GM19193 (cell line): ENCODE data around the gene GTSE1.

ENCODE experiments used
- POLR2A ChIP-seq: IDR thresholded peaks from 4 replicates; pipeline ENCODE4 v1.6.1; 2011; ENCODE audit not compliant: insufficient read depth, insufficient read length; ENCODE audit errors: extremely low read depth

The GTSE1 gene

DNA sequence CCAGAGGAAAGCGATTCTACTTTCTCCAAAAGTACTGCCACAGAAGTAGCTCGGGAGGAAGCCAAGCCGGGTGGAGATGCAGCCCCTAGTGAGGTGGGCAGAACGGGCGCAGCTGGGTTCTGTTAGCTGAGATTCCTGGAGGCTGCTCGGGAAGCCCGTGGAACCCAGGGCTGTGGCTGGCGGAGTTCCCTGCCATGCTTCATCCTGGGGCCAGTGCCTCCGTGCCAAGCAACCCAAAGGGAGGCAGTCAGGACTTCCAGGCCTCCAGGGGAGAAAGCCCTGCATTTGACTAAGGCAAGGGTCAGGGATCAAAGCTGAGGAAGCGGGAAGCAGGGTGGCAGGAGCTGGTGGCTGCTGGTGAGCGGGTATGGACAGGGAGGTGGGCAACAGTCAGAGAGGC lies 32.1 kb downstream of the GTSE1 start:
- no peak for TF ChIP-seq POLR2A

- no peak for TF ChIP-seq POLR2A
These were observed 32.9 kb downstream of the GTSE1 start for GRCh38 chr22:46329616-46330015.

- no peak for TF ChIP-seq POLR2A
These were observed 33.8 kb downstream of the GTSE1 start for GRCh38 chr22:46330426-46330825.

DNA sequence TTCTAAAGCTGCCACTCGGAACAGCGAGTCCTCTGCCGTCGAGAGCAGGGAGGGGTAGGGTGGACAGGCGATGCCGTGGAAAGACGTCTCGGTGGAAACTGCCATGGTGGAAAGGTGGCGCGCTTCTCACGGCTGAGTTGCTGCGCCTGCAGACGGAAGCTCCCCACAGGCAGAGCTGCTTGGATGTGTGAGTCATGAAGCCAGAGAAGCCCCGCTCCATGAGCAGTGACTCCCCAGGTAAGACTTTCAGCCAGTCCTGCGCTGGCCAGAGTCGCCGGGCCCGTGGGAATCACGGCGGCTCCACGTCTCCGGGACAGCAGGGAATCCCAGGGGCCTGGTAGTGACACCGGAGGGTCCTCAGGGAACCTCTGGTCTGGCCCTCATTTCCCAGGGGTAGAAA lies 34.8 kb downstream of the GTSE1 start:
- no peak for TF ChIP-seq POLR2A

GRCh38 chr22:46335201-46336118 lies 38.8 kb downstream of the GTSE1 start, which contains the start of gene TRMU:
Gene TRMU (plus strand): TSS chr22:46335714. CDS start chr22:46335765, 51 bp downstream.
- peak; percentile 85 for TF ChIP-seq POLR2A

DNA sequence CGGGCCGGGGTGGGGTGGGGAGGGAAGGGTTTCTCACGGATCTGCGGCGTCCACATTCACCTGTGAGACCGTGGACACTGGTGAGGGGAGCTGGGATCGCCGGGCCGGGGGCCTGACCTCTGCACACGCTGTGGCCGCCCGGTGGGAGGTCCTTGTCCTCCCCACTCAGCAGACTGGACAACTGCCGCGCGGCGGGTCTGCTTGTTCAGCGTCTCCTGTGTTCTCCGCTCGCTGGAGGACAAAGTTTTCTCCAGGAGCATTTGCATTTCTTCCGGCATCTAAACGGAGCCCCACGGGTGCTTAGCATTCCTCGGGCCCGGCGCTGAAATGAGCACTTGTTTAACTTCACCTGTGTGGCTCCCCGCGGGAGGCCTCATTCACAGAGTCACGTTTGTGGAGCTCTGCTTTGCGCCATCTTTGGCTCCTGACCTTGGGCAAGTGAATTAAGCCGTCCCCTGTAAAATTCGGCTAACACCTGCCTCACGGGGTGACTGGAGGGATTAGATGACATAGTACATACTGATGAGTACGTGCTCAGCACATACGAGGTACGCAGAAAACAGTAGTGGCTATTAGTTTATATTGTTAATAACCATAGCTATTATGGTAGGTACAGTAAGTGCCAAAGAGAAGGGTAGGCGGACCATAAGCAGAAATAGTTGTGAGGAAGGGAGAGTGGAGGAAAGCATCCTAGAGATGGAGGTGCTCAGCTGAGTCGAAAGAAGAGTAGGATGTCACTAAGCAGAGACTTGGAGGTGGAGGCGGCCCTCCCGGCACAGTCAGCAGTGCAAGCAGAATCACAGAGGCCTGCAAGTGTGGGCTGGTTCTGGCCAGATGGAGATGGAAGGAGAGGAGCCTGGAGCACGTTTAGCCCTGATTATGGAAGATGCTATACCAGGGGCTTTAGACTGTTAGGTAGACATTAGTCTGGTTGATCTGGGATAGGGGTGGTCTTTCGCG lies 39.7 kb downstream of the GTSE1 start:
- no peak for TF ChIP-seq POLR2A

DNA sequence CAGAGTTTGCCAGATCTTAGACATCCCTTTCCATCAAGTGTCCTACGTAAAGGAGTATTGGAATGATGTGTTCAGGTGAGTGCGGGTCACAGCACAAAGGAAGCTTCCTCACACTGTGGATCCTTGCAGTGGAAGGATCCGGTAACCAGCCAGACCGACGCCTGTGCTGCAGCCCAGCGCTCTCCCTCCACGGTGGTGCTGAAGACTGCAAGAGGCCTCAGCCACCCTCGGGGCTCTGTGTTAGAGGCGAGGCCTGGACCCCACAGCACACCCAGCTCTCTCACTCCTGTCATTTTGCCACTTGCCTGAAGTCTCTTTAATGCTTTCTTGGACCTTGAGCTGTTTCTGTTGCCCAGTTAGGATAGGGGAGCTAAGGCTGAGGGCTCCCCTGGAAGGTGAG lies 41.2 kb downstream of the GTSE1 start:
- no peak for TF ChIP-seq POLR2A

DNA sequence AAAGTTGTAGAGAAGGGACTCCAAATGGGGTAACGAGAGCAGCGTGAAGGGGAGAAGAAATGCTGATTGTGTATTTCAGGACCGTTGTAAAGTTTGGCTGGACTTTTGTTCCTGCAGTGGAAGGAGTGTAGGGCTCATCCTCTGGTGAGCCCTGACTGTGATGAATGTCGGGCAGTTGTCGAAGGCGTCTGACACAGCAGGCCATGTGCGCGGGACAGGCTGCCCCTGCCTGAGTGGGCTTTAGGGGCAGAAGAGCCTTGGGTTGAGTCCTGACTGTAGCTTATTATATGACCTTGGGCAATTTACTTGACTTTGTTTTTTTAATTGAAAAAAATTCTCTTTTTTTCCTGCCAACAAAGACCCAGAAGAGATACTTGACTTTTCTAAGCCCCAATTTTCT lies 42.0 kb downstream of the GTSE1 start:
- no peak for TF ChIP-seq POLR2A

DNA sequence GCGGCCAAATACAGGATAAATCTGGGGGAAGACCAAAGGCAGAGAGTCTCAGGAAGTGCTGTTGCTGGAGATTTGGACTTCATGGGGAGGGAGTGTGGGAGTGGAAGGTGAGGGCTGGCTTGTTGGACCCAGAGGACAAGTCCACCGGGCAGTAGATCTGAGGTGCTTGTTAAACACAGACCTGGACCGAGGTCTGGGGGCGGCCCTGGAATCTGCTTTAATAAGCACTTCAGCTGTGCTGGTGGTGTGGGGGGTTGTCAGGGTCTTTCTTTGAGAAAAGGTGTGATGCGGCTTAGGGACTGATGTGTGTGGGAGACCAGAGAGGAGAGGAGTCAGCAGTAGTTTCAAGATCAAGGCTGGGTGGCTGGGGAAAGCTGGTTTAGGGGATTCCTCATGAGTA lies 43.3 kb downstream of the GTSE1 start:
- TF ChIP-seq POLR2A = no peak

DNA sequence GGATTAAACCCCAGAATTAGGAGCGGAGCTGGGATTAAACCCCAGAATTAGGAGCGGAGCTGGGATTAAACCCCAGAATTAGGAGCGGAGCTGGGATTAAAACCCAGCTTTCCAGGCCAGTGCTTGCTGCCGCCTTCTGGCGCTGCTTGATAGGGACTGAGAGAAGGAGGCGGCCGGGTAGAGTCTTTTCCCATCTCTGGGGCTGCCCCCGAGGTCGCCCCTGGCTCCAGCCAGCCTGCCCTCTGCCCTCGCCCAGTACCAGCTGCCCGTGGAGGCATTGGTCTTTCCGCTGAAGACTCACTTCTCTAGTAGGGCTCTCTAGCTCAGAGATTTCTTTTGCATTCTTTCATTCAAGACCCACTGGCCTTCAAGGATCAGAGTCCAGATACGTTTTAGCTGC lies 44.0 kb downstream of the GTSE1 start:
- TF ChIP-seq POLR2A = no peak

DNA sequence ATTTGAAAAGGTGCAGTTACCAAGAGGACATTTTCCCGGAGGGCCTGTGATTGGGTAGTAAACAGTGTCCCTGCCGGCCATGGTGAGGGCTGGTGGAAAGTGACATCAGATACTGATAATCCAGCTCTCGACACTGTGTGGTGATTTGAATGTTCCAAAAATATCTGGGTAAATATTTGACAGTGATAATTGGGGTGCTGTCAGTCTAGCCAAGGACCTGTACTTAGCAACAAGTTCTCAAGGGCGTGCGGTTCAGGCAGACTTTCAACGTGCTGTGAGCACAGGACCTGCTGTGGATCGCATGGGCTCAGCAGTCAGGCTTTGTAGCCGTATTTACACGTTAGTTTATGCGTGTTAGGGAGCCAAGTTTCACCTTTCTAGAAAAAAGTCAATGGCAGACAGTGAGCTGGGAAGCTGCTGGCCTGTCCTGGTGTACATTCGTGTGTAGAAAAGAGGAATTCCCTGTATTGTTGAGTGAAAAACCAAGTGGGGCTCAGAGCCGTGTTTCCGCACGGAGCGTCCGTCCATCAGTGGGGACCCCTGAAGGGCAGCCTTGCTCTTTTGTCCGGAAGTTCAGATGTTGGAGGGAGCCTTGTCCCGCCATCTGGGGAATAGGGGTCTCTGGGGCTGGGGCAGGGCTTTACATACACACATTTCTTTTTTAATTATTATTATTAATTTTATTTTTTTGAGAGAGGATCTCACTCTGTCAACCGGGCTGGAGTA lies 50.2 kb downstream of the GTSE1 start:
- no peak for TF ChIP-seq POLR2A

- no peak for TF ChIP-seq POLR2A
These were observed 51.0 kb downstream of the GTSE1 start for GRCh38 chr22:46347646-46348045.

DNA sequence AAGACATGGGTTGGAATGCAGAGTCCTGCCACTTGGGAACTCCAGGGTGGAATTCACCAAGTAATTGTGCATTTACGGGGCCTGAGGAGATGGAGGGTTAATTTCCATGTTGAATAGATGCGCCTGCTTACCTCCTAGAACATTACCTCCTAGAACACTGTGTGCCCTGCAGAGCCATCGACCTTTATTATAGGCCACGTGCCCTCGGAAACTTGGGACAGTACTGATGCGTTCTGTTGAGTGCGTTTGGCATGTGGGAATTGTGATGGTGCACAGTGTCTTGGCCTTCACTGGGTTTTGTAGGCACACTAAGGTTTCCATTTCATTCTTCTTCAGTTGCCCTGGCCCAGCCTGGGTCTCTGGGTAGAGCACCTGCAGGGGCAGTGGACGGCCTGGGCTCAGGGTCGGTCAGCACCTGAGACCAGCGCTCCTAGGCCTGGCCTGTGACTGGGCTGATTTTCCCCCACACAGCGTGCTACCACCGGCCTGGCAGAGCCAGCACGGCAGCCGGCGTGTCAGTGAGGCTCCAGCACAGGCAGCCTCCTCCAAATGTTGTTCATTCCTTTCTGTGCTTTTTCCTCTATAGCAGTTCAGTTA lies 51.5 kb downstream of the GTSE1 start:
- TF ChIP-seq POLR2A = no peak

DNA sequence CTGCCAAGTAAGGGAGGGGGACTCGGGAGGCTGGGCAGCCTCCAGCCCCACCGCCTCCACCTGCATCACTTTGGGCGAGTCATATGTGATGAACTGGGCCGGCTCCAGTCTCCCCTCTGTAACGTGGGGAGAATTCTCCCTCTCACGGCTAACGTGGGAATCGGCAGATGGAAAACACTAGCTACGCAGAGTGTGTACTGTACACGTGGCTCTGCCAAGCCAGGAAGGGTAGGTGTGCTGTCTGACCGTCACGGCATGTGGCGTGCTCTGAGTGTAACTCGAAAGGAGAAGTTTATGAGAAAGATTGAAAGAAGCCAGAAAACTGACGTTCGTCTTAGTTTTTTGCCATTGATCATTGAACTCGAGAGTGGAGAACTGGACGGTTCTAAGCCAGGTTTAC lies 52.6 kb downstream of the GTSE1 start:
- TF ChIP-seq POLR2A = no peak
